Stomach smooth muscle (tissue), 2 donors: ENCODE measurements around the gene KMT2A.
"Not testable (repeated sequence)": the region's sequence is repeated elsewhere in the genome, so short reads cannot be mapped to it uniquely, and the experiment has no call there.

ENCODE experiments used
- H3K27ac ChIP-seq: one replicate; pipeline ENCODE4 v1.7.0; 2013; ENCODE audit warnings: mild to moderate bottlenecking, low read length, inconsistent platforms
- H3K27me3 ChIP-seq, 2 donors: one replicate each; pipeline ENCODE4 v1.7.0; 2013; ENCODE audit warnings: low read length in 2 of 2; ENCODE audit not compliant: insufficient read depth in 2 of 2, control insufficient read depth in 1 of 2
- H3K36me3 ChIP-seq, 2 donors: one replicate each; pipeline ENCODE4 v1.7.0; 2013; ENCODE audit warnings: low read length in 2 of 2; ENCODE audit not compliant: control insufficient read depth in 2 of 2, insufficient read depth in 2 of 2
- H3K4me1 ChIP-seq: one replicate; pipeline ENCODE4 v1.7.0; 2013; ENCODE audit warnings: low read length; ENCODE audit not compliant: control insufficient read depth, insufficient read depth
- H3K4me3 ChIP-seq, 2 donors: one replicate each; pipeline ENCODE4 v1.7.0; 2013; ENCODE audit warnings: low read length in 2 of 2
- H3K9ac ChIP-seq, 2 donors: one replicate each; pipeline ENCODE4 v1.7.0; 2013; ENCODE audit warnings: low read length in 2 of 2, mild to moderate bottlenecking in 1 of 2
- H3K9me3 ChIP-seq, 2 donors: one replicate each; pipeline ENCODE4 v1.7.0; 2013; ENCODE audit warnings: low read length in 2 of 2; ENCODE audit not compliant: control insufficient read depth in 2 of 2
- donor health status: healthy.
- donor health status: Pancreatic carcinoma.

KMT2A gene

DNA sequence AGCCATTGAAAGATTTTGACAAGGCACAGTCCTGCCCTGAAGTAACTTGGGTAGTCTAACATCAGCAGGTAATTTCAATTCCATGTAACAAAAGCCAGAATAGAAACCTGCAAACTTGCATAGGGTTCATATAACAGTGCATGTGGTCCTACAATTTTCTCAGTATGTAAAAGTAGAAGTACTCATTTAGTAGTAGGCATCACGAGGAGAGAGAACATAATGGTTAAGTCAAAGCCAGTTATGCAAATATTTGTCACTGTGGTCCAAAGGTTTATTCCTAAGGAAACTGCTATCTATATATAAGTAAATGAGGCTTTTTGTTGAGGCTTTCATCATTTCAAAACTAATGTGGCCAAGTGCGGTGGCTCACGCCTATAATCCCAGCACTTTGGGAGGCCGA lies 24.8 kb upstream of the KMT2A start:
- Histone ChIP-seq H3K27me3 (no peaks in the 10 kb centered on the region), H3K9ac (no peak overlapping the region), H3K4me1 (no peaks in the 10 kb centered on the region), H3K4me3 (no peak overlapping the region), H3K27ac (no peak overlapping the region), H3K9me3 (no peaks in the 10 kb centered on the region), H3K36me3 (peaks cover 7 to 21% of the 10 kb centered on the region in 2 donors)

GRCh38 chr11:118412921-118413320 lies 23.4 kb upstream of the KMT2A start:
- Histone ChIP-seq H3K9ac (no peak overlapping the region), H3K27ac (no peak overlapping the region), H3K4me3 (no peak overlapping the region), H3K9me3 (no peaks in the 10 kb centered on the region), H3K36me3 (peaks cover 2 to 15% of the 10 kb centered on the region in 2 donors), H3K27me3 (no peaks in the 10 kb centered on the region), H3K4me1 (no peaks in the 10 kb centered on the region)

DNA sequence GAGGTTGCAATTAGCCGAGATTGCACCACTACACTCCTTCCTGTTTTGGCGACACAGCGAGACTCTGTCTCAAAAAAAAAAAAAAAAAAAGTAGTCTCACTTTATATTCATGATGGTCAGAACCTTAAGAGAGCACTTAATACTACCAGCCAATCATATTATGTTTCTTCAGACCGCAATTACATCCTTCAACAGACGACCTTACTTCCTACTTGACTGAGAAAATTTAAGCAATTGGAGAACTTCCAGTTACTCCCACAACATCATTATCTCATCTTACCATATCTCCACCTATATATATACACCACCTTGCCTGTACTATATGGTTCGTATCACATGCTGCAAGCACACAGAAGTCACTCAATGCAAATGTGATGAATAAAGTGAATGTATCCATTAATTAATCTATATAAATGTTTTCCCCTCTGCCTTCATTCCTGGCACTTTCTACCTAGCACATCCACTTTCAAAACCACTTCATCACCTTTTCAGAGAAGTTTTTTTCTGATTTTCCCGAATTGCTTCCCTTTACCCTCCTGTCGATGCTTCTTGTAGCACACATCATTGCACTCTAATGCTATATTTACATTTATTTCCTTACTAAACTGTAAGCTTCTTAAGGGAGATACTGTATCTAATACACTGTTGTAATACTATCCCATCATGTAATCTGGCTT lies 21.1 kb upstream of the KMT2A start:
- Histone ChIP-seq H3K36me3 (peaks cover 2 to 8% of the 10 kb centered on the region in 2 donors), H3K4me3 (no peak overlapping the region), H3K4me1 (no peaks in the 10 kb centered on the region), H3K9ac (no peak overlapping the region), H3K27ac (no peak overlapping the region), H3K27me3 (no peaks in the 10 kb centered on the region), H3K9me3 (no peaks in the 10 kb centered on the region)

GRCh38 chr11:118415739-118416068 lies 20.6 kb upstream of the KMT2A start:
- Histone ChIP-seq H3K36me3 (peaks cover 0 to 8% of the 10 kb centered on the region in 2 donors), H3K4me1 (no peaks in the 10 kb centered on the region)

GRCh38 chr11:118416900-118417299 lies 19.4 kb upstream of the KMT2A start:
- H3K27ac ChIP-seq, H3K9me3 ChIP-seq, H3K4me3 ChIP-seq, H3K9ac ChIP-seq, H3K4me1 ChIP-seq, H3K36me3 ChIP-seq, H3K27me3 ChIP-seq: not testable (repeated sequence)

More at GRCh38 chr11:118415739-118416068, 20.6 kb upstream of the KMT2A start:
- Histone ChIP-seq H3K9ac (no peak overlapping the region), H3K4me3 (no peak overlapping the region), H3K27ac (no peak overlapping the region), H3K9me3 (no peaks in the 10 kb centered on the region), H3K27me3 (no peaks in the 10 kb centered on the region)

DNA sequence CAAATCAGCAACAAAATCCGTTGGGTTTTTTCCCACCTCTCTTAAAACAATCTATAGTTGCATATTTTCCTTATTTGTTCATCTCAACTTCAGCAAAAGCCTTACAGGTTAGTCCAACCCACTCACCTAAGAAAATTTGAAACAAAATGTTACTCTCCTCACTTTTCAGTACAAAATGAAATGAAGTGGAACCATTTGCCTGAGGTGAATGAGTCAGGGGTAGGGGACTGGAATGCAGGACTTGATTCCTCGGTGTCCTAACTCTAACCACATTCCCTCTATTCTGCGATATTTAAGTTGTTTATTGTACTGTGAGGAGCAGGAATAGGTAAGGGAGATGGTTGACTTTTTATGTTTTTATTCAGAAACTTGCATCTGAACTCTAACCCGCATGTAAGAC lies 18.5 kb upstream of the KMT2A start:
- H3K27ac ChIP-seq = no peak overlapping the region
- H3K9me3 ChIP-seq = no peaks in the 10 kb centered on the region
- no peaks in the 10 kb centered on the region for H3K4me1 ChIP-seq
- no peaks in the 10 kb centered on the region for H3K27me3 ChIP-seq
- H3K9ac ChIP-seq = no peak overlapping the region
- no peak overlapping the region for H3K4me3 ChIP-seq
- peaks cover 0 to 8% of the 10 kb centered on the region in 2 donors for H3K36me3 ChIP-seq

DNA sequence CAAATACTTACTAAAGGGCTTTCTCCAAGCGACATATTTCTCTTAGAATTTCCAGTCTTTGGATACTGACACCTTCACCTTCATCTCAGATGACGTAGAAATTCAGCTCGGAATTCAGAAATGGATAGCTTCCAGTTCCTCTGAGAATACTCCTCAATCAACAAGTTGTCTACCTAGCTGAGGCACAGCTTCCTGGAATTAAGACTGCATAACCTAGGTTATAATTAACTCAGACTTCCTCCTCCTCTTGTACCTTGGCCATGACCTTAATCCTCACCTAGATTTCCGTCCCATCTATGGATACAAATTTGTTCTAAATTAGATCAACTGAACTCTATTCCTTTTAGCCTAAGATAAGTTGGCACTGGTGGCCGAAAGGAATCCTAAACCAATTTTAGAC lies 17.5 kb upstream of the KMT2A start:
- Histone ChIP-seq H3K4me3 (no peak overlapping the region), H3K9ac (no peak overlapping the region), H3K4me1 (no peaks in the 10 kb centered on the region), H3K9me3 (no peaks in the 10 kb centered on the region), H3K36me3 (peaks cover 0 to 3% of the 10 kb centered on the region in 2 donors), H3K27ac (no peak overlapping the region), H3K27me3 (no peaks in the 10 kb centered on the region)

DNA sequence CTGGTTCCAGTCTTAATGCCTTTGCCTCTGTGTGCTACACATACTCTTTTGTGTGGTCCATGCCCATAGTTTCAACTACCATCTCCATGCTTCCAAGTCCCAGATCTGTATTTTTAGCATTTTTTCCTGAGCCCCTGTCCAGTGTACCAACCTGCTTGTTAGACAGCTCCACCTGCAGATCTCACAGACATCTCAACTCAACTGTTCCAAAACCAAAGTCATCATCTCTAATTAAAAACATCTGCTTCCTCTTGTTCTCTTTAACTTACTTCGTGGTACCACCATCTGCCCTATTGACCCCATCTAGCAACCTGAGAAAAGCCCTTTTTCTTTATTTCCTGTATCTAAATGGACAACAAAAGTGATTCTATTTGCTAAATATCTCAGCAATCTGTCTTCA lies 8.6 kb upstream of the KMT2A start:
- no peaks in the 10 kb centered on the region for H3K4me1 ChIP-seq
- H3K4me3 ChIP-seq = no peak overlapping the region
- H3K27me3 ChIP-seq = no peaks in the 10 kb centered on the region
- H3K27ac ChIP-seq = no peak overlapping the region
- no peaks in the 10 kb centered on the region for H3K36me3 ChIP-seq
- no peak overlapping the region for H3K9ac ChIP-seq
- no peaks in the 10 kb centered on the region for H3K9me3 ChIP-seq

DNA sequence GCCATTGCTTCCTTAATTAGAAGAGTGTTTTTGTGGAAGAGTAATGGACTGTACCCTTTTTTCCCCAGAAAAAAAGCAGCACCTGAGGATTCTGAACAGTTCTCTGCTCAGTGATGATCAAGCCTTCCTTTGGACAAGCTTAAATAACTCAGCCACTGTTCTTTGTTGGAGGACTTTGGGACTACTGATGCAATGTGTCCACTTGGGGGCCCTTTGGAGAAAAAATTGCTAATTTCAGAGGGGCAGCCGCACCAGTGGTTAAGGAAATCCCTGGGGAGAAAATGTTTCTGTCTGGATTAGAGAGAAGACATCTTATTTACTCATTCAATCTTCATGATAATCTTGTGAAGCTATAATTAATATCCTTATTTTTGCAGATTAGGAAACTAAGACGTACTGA lies 5.3 kb upstream of the KMT2A start:
- H3K27me3 ChIP-seq = no peaks in the 10 kb centered on the region
- H3K4me1 ChIP-seq = peaks cover 14% of the 10 kb centered on the region
- H3K4me3 ChIP-seq = no peak overlapping the region
- no peak overlapping the region for H3K9ac ChIP-seq
- H3K27ac ChIP-seq = no peak overlapping the region
- no peaks in the 10 kb centered on the region for H3K36me3 ChIP-seq
- H3K9me3 ChIP-seq = no peaks in the 10 kb centered on the region

DNA sequence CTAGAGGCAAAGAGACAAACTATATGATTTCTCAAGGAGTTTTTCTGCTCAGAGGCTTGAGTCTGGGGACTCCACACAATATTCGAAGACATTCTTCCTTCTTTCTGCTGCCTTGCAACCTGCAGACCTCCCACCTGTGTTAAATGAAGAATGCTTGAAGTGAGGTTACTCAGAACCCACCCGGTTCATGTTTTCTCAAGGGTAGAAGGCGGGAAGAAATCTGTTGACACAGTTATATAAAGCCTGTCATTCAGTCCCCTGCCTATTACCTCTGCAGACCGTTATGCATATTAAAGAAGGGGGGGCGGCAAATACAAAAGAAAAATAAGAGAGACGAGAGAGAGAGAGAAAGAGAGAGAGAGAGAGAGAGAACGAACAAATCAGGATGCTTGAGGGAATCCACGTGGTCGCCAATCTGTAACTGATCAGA lies 2.2 kb upstream of the KMT2A start:
- Histone ChIP-seq H3K4me3 (peak overlapping the region; percentile 83 to 88), H3K4me1 (peaks cover 27% of the 10 kb centered on the region), H3K9me3 (no peaks in the 10 kb centered on the region), H3K36me3 (no peaks in the 10 kb centered on the region), H3K27me3 (no peaks in the 10 kb centered on the region), H3K9ac (peak overlapping the region; percentile 8 to 51), H3K27ac (no peak overlapping the region)

DNA sequence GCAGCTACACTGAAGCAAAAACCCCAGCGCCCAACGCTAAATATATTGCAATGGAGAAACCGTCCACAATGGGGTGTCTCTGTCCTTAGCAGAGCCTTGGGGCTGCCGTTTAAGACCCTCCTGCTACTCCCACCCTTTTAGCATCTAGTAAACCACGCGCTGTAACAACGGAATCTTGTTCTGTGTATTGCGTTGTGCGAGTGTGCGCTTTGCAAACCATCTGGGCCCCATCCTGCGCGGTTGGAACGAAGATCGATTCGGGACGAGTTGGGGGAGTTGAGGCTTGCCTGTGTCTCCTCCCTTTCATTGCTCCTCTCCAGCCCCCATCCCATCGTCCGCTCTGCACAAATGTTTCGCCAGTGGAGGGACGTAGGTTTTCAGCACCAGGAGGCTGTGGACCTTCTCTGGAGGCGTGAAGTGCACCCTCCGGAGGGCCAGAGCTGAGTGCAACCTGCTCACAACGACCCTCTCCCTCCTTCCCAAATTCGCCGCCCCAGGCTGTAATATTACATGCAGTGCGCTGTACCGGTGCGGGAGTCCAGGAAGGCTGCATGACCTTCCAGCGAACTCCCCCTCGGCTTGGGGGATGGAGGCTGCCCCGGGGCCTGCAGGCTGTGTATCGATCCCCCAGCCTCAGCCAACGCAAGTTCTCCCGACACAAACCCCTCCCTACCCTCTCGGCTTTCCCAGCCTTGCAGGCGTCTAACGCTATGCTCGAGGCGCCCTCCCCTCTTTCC lies 1.6 kb upstream of the KMT2A start:
- peaks cover 27% of the 10 kb centered on the region for H3K4me1 ChIP-seq
- H3K36me3 ChIP-seq = no peaks in the 10 kb centered on the region
- no peaks in the 10 kb centered on the region for H3K27me3 ChIP-seq
- peak overlapping the region; percentile 8 to 51 for H3K9ac ChIP-seq
- peak overlapping the region; percentile 83 to 88 for H3K4me3 ChIP-seq
- no peaks in the 10 kb centered on the region for H3K9me3 ChIP-seq
- H3K27ac ChIP-seq = peak overlapping the region; percentile 58
